Hippocampal formation (tissue), 2 donors: ENCODE results near the gene TRAPPC8.

ENCODE experiments used
- DNase-seq, 2 donors: peaks; one replicate each; lab custom pipeline; 2025; lab: John Stamatoyannopoulos, UW

The TRAPPC8 gene

GRCh38 chr18:31791817-31792579 is 150.9 kb downstream of the TRAPPC8 start:
- DNase-seq: no peak

- DNase-seq: no peak
Measured at GRCh38 chr18:31789409-31789808, 153.5 kb downstream of the TRAPPC8 start.

DNA sequence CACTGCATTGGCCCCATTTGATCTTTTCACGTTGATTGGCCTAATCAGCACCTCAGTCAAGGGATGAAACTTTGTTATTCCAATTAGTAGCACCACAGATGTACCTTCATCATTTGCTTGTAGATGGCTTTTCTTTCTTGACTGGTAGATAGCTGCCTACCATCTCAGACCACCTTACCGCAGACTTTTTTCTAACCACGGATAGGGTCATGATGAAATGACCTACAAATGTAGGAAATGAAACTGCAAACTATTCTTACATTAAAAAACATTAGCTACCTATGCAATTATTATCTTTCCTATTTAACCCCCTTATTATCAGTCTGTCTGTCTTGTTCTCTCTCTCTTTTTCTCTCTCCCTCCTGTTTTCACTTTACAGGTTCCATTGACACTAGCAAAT is 159.9 kb downstream of the TRAPPC8 start:
- DNase-seq: no peak
